Measurements from ENCODE around the gene NEURL1B.

DNA sequence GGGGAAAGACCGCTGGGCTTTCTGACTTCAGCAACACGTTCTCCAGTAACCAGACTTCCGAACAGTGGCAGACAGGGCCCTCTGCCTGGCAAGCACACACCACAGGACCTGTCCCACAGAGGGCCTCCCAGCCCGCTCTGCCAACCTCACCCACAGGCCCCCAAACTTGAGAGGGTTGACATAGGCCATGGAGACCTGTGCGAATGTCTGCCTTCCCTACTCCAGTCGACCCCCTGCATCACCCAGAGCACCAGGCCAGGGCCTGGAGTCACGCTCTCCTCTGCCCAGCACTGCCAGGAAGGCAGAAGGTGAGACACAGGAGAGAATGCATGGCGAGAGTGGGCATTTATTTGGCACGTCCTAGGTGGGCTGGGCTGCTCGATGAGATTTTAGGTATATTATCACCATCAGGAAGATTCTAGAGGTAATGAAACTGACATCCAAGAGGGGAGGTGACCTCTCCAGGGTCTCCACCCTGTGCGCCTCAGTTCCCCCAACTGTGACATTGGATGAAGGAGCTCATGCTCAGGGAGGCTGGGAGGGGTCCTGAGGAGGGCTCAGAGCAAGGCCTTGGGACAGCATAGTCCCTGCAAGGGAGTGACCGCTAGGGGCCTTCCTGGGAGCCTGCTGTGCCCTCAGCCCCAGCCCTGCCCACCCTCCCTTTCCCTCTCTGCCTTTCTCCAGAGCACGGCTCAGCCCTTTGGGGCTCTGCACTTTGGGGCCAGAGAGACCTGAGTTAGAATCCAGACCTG is 75.0 kb downstream of the NEURL1B start:
- TF ChIP-seq RAD21 (IDR thresholded peaks at IDR 0.05) (no peak), TAF1 (conservative IDR thresholded peaks at IDR 0.05) (no peak), EGR1 (IDR thresholded peaks at IDR 0.05; ENCODE audit: low read depth in 2 of 2) (no peak), MAX (IDR thresholded peaks at IDR 0.05) (no peak), YY1 (IDR thresholded peaks at IDR 0.05) (no peak), SP1 (IDR thresholded peaks at IDR 0.05) (no peak), NR2F2 (IDR thresholded peaks at IDR 0.05) (no peak), JUND (IDR thresholded peaks at IDR 0.05) (no peak), HNF4A (conservative IDR thresholded peaks at IDR 0.05) (no peak)
- TF ChIP-seq, protein P1, sequence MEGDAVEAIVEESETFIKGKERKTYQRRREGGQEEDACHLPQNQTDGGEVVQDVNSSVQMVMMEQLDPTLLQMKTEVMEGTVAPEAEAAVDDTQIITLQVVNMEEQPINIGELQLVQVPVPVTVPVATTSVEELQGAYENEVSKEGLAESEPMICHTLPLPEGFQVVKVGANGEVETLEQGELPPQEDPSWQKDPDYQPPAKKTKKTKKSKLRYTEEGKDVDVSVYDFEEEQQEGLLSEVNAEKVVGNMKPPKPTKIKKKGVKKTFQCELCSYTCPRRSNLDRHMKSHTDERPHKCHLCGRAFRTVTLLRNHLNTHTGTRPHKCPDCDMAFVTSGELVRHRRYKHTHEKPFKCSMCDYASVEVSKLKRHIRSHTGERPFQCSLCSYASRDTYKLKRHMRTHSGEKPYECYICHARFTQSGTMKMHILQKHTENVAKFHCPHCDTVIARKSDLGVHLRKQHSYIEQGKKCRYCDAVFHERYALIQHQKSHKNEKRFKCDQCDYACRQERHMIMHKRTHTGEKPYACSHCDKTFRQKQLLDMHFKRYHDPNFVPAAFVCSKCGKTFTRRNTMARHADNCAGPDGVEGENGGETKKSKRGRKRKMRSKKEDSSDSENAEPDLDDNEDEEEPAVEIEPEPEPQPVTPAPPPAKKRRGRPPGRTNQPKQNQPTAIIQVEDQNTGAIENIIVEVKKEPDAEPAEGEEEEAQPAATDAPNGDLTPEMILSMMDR (IDR thresholded peaks at IDR 0.05; ENCODE audit: low read depth, low read length, missing input control): no peak
- TF ChIP-seq, protein P2, sequence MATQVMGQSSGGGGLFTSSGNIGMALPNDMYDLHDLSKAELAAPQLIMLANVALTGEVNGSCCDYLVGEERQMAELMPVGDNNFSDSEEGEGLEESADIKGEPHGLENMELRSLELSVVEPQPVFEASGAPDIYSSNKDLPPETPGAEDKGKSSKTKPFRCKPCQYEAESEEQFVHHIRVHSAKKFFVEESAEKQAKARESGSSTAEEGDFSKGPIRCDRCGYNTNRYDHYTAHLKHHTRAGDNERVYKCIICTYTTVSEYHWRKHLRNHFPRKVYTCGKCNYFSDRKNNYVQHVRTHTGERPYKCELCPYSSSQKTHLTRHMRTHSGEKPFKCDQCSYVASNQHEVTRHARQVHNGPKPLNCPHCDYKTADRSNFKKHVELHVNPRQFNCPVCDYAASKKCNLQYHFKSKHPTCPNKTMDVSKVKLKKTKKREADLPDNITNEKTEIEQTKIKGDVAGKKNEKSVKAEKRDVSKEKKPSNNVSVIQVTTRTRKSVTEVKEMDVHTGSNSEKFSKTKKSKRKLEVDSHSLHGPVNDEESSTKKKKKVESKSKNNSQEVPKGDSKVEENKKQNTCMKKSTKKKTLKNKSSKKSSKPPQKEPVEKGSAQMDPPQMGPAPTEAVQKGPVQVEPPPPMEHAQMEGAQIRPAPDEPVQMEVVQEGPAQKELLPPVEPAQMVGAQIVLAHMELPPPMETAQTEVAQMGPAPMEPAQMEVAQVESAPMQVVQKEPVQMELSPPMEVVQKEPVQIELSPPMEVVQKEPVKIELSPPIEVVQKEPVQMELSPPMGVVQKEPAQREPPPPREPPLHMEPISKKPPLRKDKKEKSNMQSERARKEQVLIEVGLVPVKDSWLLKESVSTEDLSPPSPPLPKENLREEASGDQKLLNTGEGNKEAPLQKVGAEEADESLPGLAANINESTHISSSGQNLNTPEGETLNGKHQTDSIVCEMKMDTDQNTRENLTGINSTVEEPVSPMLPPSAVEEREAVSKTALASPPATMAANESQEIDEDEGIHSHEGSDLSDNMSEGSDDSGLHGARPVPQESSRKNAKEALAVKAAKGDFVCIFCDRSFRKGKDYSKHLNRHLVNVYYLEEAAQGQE (IDR thresholded peaks at IDR 0.05): no peak
- TF ChIP-seq, protein P3, sequence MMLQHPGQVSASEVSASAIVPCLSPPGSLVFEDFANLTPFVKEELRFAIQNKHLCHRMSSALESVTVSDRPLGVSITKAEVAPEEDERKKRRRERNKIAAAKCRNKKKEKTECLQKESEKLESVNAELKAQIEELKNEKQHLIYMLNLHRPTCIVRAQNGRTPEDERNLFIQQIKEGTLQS (IDR thresholded peaks at IDR 0.05): no peak
